Measurements from ENCODE around the gene SDE2.
"Not testable (repeated sequence)": the region's sequence is repeated elsewhere in the genome, so short reads cannot be mapped to it uniquely, and the experiment has no call there.

The SDE2 gene

GRCh38 chr1:225973158-225973557, 26.0 kb downstream of the SDE2 start:
- DNase-seq: no peak

DNA sequence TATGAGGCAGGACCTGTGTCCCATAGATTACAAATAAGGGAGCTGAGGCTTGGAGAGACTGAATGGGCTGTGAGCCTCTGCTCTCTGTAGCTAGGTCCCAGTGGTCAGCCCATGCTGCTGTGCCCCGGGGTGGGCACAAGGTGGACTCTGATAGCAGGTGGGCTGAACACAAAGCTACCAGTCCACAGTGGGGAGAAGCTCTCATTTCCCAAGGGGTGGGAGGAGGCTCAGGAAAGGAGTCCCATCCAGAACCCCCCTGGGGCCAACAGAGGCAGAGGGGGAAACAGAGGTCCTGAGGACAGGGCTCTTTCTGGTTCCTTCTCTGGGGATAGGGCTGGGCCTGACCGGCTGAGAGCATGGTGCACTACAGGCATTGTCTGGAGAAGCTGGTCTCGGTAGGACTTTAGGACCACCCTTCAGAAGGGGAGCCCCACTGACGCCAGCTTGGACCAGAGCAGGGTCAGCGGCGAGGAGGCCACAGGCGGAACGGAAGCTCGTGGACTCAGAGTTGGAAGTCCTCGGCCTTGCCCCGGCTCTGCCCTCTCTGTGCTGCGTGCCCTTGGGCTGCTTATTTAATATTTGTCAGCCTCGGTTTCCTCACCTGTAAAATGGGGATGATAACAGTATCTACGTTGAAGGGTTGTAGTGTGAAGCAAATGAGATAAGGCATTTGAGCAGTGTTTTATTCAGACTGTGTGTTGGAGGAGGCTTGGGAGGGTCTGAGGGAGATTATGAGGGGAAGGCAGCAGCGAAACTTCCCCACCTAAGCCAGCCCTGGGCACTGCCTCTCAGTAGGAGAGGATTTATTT, 26.6 kb downstream of the SDE2 start:
- no peak for DNase-seq

DNA sequence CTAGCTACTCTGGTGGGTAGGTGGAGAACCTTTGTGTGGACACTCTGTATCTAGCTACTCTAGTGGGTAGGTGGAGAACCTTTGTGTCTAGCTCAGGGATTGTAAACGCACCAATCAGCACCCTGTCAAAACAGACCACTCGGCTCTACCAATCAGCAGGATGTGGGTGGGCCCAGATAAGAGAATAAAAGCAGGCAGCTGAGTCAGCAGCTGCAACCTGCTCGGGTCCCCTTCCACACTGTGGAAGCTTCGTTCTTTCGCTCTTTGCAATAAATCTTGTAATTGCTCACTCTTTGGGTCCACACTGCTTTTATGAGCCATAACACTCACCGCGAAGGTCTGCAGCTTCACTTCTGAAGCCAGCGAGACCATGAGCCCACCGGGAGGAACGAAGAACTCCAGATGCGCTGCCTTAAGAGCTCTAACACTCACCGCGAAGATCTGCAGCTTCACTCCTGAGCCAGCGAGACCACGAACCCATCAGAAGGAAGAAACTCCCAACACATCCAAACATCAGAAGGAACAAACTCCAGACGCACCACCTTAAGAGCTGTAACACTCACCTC, 28.5 kb downstream of the SDE2 start:
- not testable (repeated sequence) for DNase-seq

GRCh38 chr1:225969751-225970150, 29.4 kb downstream of the SDE2 start:
- DNase-seq: not testable (repeated sequence)

DNA sequence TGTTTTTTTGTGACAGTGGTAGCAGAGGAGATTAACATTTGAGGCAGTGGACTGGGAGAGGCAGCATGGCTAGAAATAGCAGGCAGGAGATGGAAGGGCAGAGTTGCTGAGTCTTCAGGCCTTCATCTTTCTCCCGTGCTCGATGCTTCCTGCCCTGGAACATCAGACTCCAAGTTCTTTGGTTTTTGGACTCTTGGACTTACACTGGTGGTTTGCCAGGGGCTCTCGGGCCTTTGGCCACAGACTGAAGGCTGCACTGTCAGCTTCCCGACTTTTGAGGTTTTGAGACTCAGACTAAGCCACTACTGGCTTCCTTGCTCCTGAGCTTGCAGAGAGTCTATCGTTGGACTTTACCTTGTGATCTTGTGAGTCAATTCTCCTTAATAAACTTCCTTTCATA, 33.9 kb downstream of the SDE2 start:
- DNase-seq: no peak

GRCh38 chr1:225963735-225964530, 35.2 kb downstream of the SDE2 start:
- no peak for DNase-seq

- no peak for DNase-seq
These were observed 36.6 kb downstream of the SDE2 start for GRCh38 chr1:225962440-225962975.

- DNase-seq: no peak
These were observed 37.3 kb downstream of the SDE2 start for GRCh38 chr1:225961659-225962439.

GRCh38 chr1:225958041-225958440, 41.1 kb downstream of the SDE2 start:
- DNase-seq: no peak

DNA sequence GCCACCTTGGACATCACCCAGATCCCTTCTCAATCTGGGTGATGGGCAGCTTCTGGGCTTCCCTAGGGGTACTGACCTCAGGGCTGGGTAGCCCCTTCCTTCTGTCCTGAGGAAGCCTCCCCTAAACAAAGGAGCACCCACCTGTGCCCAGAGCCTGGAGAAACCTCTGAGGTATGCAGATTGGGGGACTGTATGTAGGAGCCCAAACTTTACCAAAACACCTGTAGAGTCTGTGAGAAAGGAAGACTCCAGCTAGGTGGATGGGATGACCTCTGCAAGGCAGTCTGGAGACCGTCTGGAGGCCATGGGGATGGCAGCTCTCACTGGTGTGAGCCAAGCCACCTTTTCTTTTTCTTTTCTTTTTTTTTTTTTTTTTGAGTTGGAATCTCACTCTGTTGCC, 44.4 kb downstream of the SDE2 start:
- DNase-seq: no peak

DNA sequence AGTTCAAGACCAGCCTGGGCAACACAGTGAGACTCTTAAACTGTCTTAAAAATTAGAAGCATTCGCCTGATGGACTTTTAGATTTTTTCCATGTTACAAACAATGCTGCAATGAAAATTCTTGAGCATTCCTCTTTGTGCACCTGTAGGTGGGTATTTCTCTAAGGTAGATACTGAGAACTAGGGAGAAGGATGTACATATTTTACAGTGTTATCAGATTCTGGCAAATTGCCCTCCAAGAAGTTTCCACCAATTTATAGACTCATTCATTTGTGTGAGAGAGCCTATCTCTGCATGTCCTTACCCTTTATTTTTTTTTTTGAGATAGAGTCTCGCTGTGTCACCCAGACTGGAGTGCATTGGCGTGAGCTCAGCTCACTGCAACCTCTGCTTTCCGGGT, 45.8 kb downstream of the SDE2 start:
- DNase-seq: no peak

DNA sequence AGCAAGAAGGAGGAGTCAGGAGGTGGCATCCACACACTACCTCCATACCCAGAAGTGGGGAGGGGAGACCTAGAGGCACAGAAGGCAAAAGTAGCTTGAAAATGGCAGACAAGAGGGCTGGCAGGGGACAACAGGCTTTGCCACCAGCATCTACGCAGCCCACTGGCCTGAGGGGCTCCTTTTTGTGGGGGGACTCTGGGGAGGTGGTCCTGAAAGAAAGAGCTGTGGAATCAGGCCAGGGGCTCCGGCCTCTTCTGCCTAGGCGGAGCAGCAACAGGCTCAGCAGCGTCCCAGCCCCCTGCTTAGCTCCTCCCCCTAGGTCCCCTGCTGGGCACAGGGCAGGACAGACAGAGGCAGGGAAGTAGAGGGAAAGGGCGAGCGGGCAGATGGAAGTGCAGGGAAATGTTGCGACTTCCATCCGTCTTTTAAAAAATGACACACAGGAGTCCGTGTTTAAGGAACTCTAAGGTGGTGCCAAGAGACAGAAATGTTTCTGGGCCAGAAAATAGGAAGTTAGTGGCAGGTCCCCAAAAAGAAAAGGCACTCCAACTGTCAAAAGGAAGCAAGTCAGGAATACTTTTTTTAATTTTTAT, 48.1 kb downstream of the SDE2 start:
- DNase-seq: no peak

- DNase-seq: no peak
These were observed 50.1 kb downstream of the SDE2 start for GRCh38 chr1:225949041-225949440.

GRCh38 chr1:225946803-225947202, 52.3 kb downstream of the SDE2 start:
- DNase-seq: no peak

- DNase-seq: no peak
These were observed 53.0 kb downstream of the SDE2 start for GRCh38 chr1:225946082-225946620.

GRCh38 chr1:225945564-225945963, 53.6 kb downstream of the SDE2 start:
- DNase-seq: no peak

- DNase-seq: no peak
These were observed 54.2 kb downstream of the SDE2 start for GRCh38 chr1:225944951-225945350.

DNA sequence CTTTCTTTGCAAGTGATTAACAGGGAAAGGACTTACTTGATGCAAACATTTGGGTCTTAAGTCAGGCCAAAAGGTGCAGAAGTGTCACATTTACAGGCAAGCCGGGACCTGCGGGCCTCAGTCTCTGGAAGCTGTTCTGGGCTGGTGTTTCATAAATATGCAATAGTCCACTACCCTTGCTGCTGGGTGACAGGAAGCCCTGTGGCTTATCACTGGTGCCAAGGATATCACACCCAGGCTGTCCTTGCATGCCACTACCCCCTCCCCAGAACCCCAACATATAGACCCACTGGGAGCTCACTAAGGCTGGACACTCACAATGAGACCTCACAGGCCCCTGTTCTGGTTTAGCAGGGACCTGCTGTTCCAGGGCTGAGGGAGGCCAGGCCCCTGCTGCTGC, 54.8 kb downstream of the SDE2 start:
- DNase-seq: no peak

GRCh38 chr1:225943582-225943981, 55.6 kb downstream of the SDE2 start:
- DNase-seq: no peak

- DNase-seq: no peak
These were observed 56.6 kb downstream of the SDE2 start for GRCh38 chr1:225942574-225942973.

GRCh38 chr1:225941942-225942222, 57.3 kb downstream of the SDE2 start:
- no peak for DNase-seq

DNA sequence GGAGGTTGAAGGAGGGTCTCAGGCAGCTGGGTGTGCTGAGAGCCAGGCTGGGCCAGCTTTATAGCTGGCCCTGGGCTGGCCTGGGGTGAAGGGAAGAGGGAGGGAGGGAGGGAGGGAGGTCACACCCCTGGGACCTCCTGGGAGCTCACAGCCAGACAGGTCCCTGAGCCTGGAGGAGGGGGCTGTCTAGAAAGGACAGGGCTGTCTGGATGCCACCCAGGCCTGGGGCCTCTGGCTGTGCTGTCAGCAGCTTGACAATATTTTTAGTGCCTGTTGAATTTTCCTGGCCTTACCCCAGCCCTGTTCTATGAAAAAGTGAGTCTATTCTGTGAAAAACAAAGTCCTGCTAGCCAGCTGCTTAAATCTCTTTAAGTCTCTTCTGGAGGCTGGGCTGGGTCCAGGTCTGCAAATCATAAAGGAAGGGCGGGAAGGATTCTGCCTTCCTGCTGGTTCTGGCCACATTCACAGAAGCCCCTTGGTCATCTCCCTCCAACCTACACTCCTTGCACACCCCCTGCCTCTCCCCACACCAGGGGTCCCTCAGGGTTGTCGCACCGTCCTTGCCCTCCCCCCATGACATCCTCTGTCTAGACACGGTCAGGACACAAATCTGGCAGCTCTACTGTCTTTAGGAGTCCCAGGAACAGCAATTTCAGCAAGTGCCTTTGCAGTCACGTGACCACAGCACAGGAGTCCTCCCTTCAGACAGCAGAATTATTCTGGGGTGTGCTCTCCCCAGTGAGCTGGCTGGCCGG, 57.8 kb downstream of the SDE2 start, which contains the start of gene LEFTY2:
Gene LEFTY2, minus strand, starts transcription at position 34 of the 755 bp plus-strand sequence. CDS start 80 bp downstream, outside the sequence.
- DNase-seq: no peak
